ENCODE measurements around the gene ENO1.

- TF ChIP-seq, protein P1, sequence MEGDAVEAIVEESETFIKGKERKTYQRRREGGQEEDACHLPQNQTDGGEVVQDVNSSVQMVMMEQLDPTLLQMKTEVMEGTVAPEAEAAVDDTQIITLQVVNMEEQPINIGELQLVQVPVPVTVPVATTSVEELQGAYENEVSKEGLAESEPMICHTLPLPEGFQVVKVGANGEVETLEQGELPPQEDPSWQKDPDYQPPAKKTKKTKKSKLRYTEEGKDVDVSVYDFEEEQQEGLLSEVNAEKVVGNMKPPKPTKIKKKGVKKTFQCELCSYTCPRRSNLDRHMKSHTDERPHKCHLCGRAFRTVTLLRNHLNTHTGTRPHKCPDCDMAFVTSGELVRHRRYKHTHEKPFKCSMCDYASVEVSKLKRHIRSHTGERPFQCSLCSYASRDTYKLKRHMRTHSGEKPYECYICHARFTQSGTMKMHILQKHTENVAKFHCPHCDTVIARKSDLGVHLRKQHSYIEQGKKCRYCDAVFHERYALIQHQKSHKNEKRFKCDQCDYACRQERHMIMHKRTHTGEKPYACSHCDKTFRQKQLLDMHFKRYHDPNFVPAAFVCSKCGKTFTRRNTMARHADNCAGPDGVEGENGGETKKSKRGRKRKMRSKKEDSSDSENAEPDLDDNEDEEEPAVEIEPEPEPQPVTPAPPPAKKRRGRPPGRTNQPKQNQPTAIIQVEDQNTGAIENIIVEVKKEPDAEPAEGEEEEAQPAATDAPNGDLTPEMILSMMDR (conservative IDR thresholded peaks at IDR 0.05; ENCODE audit: low read depth in 2 of 2) = no peak
- TF ChIP-seq EZH2 (IDR thresholded peaks at IDR 0.05; ENCODE audit: low read depth, unreplicated experiment) (no peak), REST (IDR thresholded peaks at IDR 0.05; ENCODE audit: unreplicated experiment) (no peak), CREB1 (CRISPR knock-in tag; IDR thresholded peaks at IDR 0.05; ENCODE audit: low read depth) (no peak), ZNF114 (CRISPR knock-in tag; IDR thresholded peaks at IDR 0.05) (no peak), POLR2AphosphoS5 (IDR thresholded peaks at IDR 0.05; ENCODE audit: low read depth) (no peak), NANOG (IDR thresholded peaks at IDR 0.05; ENCODE audit: borderline replicate concordance) (no peak), EZH2phosphoT487 (IDR thresholded peaks at IDR 0.05; ENCODE audit: unreplicated experiment) (no peak)
These were observed 32.4 kb upstream of the ENO1 start for GRCh38 chr1:8910914-8911313.
